Hematopoietic multipotent progenitor cell treated with erythropoietin and hydrocortisone succinate and interleukin-3 and kit ligand, for 17 days (in vitro differentiated cells): ENCODE measurements around the gene PLEKHG2.

Experiments used
- DNase-seq: peaks from one replicate; pipeline ENCODE4 v3.0.0-alpha.2; 2015; ENCODE audit warnings: low spot score

Gene PLEKHG2

GRCh38 chr19:39419003-39419402, 6.5 kb downstream of the PLEKHG2 start:
- no peak for DNase-seq

DNA sequence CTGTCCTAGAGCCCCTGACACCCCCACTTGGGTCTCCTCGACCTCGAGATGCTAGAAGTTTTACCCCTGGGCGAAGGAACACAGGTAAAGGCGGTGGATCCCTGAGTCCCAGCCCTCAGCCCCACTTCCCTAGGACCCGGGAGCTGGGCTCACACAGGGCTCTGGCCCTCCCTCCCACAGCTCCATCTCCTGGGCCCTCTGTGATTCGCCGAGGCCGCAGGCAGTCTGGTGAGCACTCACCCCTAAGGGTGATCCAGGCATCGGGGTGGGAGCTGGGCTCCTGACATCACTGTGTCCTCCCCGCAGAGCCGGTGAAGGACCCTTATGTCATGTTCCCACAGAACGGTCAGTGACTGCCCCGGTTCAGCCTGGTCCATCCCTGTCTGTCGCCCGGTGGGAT, 8.3 kb downstream of the PLEKHG2 start:
- DNase-seq, result no peak

- no peak for DNase-seq
These were observed 9.6 kb downstream of the PLEKHG2 start for GRCh38 chr19:39422020-39422419.

GRCh38 chr19:39423258-39424086, 11.0 kb downstream of the PLEKHG2 start:
- DNase-seq, result no peak

GRCh38 chr19:39424934-39425333, 12.5 kb downstream of the PLEKHG2 start:
- DNase-seq, result no peak

DNA sequence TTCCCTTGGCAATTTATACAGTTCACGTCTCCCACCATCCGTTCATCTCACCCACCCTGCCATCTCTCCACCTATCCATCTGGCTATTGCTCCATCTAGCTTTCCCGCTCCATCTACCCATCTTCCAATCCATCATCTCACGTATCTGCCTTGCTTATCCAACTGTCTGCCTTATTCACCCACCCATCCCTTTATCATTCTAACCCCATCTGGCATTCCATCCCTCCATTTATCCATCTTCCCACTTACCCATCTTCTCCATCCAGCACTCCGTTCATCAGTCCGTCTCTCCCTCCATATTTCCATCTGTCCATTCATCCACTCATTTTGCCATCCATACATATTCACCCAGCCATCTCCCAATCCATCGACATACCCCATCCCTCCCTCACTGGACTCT, 13.3 kb downstream of the PLEKHG2 start:
- no peak for DNase-seq

GRCh38 chr19:39426170-39426569, 13.7 kb downstream of the PLEKHG2 start:
- no peak for DNase-seq

DNA sequence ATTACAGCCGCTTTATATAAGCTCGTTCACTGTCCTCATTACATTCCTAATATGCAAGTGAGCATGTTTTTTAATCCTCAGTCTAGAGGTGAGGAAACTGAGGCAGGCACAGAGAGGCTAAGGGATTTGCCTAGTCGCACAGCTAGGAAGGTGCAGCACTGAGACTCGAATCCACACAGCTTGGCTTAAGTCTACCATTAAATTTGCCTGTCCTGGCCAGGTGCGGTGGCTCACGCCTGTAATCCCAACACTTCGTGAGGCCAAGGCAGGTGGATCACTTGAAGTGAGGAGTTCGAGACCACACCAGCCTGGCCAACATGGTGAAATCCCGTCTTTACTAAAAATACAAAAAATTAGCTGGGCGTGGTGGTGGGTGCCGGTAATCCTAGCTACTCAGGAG, 15.2 kb downstream of the PLEKHG2 start:
- no peak for DNase-seq

DNA sequence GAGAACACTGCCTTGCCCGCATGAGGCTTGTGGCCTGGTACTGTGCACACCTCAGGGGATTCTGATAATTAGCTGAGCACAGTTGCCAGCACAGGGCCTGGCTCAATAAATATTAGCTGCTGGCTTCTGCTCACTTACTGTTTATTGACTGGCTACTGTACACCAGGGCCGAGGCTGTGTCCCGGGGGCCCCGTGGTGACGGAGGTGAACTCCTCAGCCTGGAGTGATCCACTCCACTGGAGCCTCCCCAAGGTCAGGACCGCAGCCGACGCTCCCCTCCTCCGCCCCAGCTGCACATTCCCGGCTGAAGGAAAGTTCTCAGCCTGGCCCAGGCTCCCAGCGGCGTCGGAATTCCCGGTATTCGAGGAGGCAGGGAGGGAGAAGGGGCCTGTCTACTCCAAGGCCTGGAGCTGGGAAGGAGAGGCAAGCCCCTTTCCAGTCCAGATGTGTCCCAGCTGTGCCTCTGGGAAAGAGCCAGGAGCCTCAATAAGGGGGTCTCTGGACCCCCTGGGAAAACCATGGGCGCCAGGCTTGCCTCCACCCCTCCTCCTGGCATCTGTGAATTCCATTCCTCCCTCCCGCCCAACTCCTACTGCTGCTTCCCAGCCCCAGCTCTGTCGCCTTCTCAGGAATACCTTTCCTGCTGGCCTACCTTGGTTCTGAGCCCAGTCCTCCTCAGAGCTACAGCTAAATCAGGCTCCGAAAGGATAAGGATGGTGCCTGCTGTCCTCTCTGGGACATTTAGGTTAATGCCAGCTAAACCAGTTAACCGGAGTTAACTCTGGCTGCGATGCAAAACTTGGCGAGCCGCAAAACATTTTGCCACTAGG, 16.0 kb downstream of the PLEKHG2 start:
- DNase-seq, result no peak

- DNase-seq, result no peak
These were observed 18.5 kb downstream of the PLEKHG2 start for GRCh38 chr19:39430675-39431593.

- DNase-seq, result no peak
These were observed 20.2 kb downstream of the PLEKHG2 start for GRCh38 chr19:39432677-39433025.

GRCh38 chr19:39433480-39434079, 21.1 kb downstream of the PLEKHG2 start:
- DNase-seq, result no peak

DNA sequence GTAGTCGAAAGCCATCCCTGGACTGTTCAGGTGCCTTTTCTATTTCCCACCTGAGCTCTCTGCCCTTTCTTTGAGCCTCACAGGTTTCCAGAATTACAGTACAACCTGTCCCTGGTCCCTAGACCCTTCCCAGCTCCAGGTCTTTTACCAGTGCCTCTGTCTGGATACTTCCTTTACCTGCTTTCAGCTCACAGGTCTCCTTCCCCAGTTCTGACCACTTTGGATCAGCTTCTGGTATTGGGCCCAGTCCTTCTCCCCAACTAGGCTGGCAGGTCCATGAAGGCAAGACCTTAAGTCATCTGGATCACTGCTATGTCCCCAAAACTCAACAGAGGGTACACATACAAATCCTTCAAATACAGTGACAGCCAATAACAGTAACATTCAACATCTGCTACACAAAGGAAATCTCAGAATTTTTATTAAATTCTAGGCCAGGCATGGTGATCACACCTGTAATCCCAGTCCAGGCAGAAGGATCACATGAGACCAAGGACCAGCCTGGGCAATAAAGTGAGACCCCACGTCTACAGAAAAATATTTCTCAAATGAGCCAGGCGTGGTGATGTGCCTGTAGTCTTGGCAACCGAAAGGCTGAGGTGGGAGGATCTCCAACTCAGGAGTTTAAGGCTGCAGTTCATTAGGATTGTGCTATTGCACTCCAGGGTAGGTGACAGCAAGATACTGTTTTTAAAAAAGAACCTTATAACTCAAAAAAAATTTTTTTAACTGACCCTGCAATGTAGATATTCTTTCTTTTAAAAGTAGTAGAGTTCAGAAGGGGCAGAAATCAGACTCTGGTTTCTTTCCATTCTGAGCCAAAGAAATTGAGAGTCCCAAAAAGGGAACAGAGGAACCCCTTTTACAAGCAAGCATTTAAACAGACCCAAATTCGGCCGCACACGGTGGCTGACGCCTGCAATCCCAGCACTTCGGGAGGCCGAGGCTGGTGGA, 21.9 kb downstream of the PLEKHG2 start:
- no peak for DNase-seq

- peak; percentile 98 for DNase-seq
These were observed 23.3 kb downstream of the PLEKHG2 start, which contains the start of gene RPS16 for GRCh38 chr19:39435499-39436349. RPS16 (minus strand) TSS chr19:39435949; CDS start chr19:39435895, 54 bp downstream.

- DNase-seq, result no peak
These were observed 23.9 kb downstream of the PLEKHG2 start for GRCh38 chr19:39436350-39436716.

DNA sequence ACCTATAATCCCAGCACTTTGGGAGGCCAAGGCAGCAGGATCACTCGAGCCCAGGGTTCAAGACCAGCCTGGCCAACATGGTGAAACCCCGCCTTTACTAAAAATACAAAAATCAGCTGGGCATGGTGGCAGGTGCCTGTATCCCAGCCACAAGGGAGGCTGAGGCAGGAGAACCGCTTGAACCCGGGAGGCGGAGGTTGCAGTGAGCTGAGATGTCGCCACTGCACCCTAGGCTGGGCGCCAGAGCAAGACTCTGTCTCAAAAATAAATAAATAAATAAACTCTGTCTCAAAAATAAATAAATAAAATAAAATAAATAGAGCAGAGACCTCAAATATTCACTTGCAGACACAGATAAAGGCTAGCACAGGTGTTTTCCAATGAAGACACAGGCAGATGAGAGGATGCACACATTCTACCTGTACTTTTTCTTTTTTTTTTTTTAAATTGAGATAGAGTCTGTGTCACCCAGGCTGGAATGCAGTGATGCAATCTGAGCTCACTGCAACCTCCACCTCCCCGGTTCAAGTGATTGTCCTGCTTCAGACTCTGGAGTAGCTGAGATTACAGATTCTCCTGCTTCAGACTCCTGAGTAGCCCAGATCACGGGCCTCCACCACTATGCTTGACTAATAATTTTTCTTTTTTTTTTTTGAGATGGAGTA, 25.9 kb downstream of the PLEKHG2 start:
- DNase-seq, result no peak

- no peak for DNase-seq
These were observed 32.2 kb downstream of the PLEKHG2 start for GRCh38 chr19:39444598-39445195.
